Esophagus muscularis mucosa (tissue), 4 donors: ENCODE measurements around the gene CCDC9B. TPM values are rescaled to one million over a fixed set of nuclear protein-coding genes. Genes with fewer than 3 reads are reported as not detected.

Source experiments
- DNase-seq: peaks from one replicate; pipeline ENCODE4 v3.0.0-alpha.2; 2017; ENCODE audit errors: extremely low spot score
- H3K27ac ChIP-seq, 4 donors: fragments of 200-600 bp; sonication (generic); replicated peaks in 1 of 4; 1 replicate in 3 of 4; 2 replicates in 1 of 4; pipeline ENCODE4 v1.5.1; 2016 to 2019; ENCODE audit warnings: mild to moderate bottlenecking in 1 of 4
- H3K27me3 ChIP-seq, 4 donors: fragments of 200-600 bp; sonication (generic); one replicate each; pipeline versions ENCODE4 v1.5.1 to v1.6.0; 2016 to 2019
- H3K36me3 ChIP-seq, 4 donors: fragments of 200-600 bp; sonication (generic); one replicate each; pipeline ENCODE4 v1.5.1; 2016 to 2019
- H3K4me1 ChIP-seq, 4 donors: fragments of 200-600 bp; sonication (generic); one replicate each; pipeline ENCODE4 v1.5.1; 2016 to 2019
- H3K4me3 ChIP-seq, 4 donors: fragments of 200-600 bp; sonication (generic); 1 replicate in 2 of 4; 2 replicates in 2 of 4; pipeline ENCODE4 v1.5.1; 2016 to 2019; ENCODE audit warnings: mild to moderate bottlenecking in 4 of 4, moderate library complexity in 1 of 4
- H3K9me3 ChIP-seq, 4 donors: fragments of 200-600 bp; sonication (generic); 1 replicate in 3 of 4; 2 replicates in 1 of 4; pipeline ENCODE4 v1.5.1; 2016 to 2019
- CTCF ChIP-seq, 3 experiments: fragments of 200-600 bp in 2 of 3; fragments of 450-650 bp in 1 of 3; sonication (generic) in 2 of 3; IDR thresholded peaks; one replicate each; pipeline ENCODE4 v1.5.1; 2017 to 2019; ENCODE audit warnings: antibody characterized with exemption in 3 of 3, mild to moderate bottlenecking in 2 of 3, moderate library complexity in 1 of 3
- EP300 ChIP-seq: sonication (generic); formaldehyde crosslinking; IDR thresholded peaks from one replicate; pipeline ENCODE4 v1.6.1; 2017; ENCODE audit warnings: antibody characterized with exemption
- POLR2A ChIP-seq: fragments of 450-650 bp; IDR thresholded peaks from one replicate; pipeline ENCODE4 v1.6.1; 2017; ENCODE audit warnings: antibody characterized with exemption, moderate library complexity, mild to moderate bottlenecking, low read depth
- POLR2AphosphoS5 ChIP-seq, 2 donors: sonication (generic); formaldehyde crosslinking; IDR thresholded peaks; one replicate each; pipeline ENCODE4 v1.6.1; 2017; ENCODE audit warnings: antibody characterized with exemption in 2 of 2
- WGBS: methylation state at CpG from one replicate; pipeline ENCODE4 v1.1.5; 2018; 5-methylcytosine and 5-hydroxymethylcytosine counted together
- intact Hi-C: fragments of 100-400 bp; cut with DNase I; formaldehyde crosslinking; loops from one replicate; pipeline ENCODE4 v1.15.1; 2023
- total RNA-seq, 4 donors: library from RNA; depleted of rRNA; stranded (reverse); fragments of >200 nt; gene quantifications; one replicate each; pipeline versions ENCODE4 v1.1.0 to v1.2.1, GENCODE V29; 2016

Gene CCDC9B
- total RNA-seq, 4 donors from 2014 or later: 22.9 to 82.6 (median 56.3) TPM

DNA sequence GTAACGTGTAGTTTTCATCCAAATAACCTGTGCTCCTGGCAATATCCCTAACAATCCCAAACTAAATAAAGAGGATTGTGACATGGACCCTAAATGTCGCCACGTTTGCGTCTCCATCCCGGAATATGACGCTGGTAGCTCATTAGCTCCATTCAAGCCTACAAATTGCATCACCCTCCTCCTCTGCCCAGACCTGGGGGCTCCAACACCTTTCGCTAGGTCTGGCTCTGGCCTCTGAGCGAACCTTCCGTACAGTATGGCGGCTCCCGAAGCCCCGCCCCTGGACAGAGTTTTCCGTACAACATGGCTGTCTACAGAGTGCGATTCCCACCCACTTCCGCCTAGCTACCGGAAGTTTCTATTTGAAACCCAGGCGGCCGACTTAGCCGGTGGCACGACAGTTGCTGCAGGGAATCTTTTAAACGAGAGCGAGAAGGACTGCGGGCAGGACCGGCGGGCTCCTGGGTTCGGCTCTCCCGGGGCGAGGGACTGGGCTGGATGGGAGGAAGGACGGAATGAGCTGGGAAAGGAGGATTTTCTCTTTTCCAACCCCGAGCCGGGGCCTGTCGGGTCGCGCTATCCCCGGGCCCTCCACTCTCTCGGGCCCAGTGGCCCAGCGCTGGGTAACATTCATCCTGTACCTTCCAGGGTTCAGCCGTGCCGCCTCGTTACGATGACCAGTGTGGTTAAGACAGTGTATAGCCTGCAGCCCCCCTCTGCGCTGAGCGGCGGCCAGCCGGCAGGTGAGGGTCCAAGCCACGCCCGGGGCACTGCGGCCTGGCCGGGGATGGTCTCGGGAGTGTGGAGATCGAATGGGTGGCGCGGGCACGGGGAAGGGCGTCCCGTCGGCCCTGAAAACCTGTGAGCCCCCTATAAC, 42.1 kb upstream of the CCDC9B start, which contains the start of gene KNSTRN:
Gene KNSTRN, plus strand, starts transcription at position 142 of the 877 bp plus-strand sequence. Its CDS starts 115 bp downstream, at position 257.
- H3K36me3 ChIP-seq: peaks cover 5 to 20% (median 15%) of the 10 kb centered on the region in 4 donors
- H3K9me3 ChIP-seq: no peaks in the 10 kb centered on the region
- WGBS: 6% methylated on average over 38 of the region's 57 CpGs
- H3K4me3 ChIP-seq: peak within 1 kb of the TSS; percentile 71 to 88 (median 78)
- H3K27me3 ChIP-seq: no peaks in the 10 kb centered on the region
- peak within 1 kb of the TSS in 3 of 4 donors; percentile 19 to 65 (median 50) for H3K27ac ChIP-seq
- TF ChIP-seq POLR2AphosphoS5 (IDR thresholded peaks at IDR 0.05) (peak in 1 of 2 donors; percentile 80), CTCF (IDR thresholded peaks at IDR 0.05) (no peak)
- intact Hi-C loops: no loop called here
- peak; percentile 96 for DNase-seq
- H3K4me1 ChIP-seq: peaks cover 16 to 24% (median 22%) of the 10 kb centered on the region in 4 donors

DNA sequence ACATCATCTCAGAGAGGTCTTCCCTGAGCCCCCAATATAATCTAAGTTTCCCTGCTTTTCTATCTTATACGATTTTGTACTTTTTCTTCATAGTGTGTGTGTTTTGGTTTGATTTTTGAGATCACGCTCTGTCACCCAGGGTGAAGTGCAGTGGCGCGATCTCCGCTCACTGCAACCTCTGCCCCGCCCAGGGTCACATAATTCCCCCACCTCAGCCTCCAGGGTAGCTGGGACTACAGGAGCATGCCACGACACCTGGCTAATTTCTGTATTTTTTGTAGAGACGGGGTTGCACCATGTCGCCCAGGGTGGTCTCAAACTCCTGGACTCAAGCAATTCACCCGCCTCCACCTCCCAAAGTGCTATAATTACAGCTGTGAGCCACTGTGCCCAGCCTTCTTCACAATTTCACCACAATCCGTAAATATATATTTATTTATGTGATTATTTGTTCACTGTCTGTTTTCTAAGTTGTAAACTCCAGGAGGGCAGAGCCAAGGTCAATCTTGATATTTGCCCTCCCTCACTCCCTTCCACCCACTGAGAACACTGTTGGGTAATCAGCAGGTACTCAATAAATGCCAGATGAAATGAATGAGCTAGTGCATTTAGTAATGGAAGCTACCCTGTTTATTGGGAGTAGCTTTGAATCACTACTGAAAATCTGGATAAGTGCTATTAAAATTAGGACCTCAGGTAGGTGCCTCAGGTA, 41.2 kb upstream of the CCDC9B start:
- Histone ChIP-seq H3K36me3 (peaks cover 4 to 12% (median 7%) of the 10 kb centered on the region in 4 donors), H3K4me3 (peak overlapping the region; percentile 71 to 88 (median 78)), H3K9me3 (no peaks in the 10 kb centered on the region), H3K4me1 (peaks cover 16 to 24% (median 22%) of the 10 kb centered on the region in 4 donors), H3K27ac (no peak overlapping the region), H3K27me3 (no peaks in the 10 kb centered on the region)
- intact Hi-C loops: no loop called here
- no peak for DNase-seq
- TF ChIP-seq CTCF (IDR thresholded peaks at IDR 0.05) (no peak), POLR2A (no peak), POLR2AphosphoS5 (IDR thresholded peaks at IDR 0.05) (no peak)
- WGBS: 92% methylated on average over 11 of the region's 11 CpGs

DNA sequence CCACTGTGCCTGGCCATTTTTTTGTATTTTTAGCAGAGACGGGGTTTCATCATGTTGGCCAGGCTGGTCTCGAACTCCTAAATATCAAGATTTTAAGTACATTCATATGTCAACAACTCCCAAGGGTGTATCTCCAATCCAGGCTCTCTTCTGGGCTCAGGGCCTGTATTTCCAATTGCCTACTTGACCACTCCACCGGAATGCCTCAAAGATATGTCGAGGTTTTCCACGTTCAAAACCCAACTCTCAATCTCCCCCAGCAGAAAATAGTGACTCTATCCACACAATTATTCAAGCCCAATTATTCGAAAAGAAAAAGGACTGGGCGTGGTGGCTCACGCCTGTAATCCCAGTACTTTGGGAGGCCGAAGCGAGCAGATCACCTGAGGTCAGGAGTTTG, 39.9 kb upstream of the CCDC9B start:
- H3K9me3 ChIP-seq: no peaks in the 10 kb centered on the region
- peaks cover 16 to 24% (median 22%) of the 10 kb centered on the region in 4 donors for H3K4me1 ChIP-seq
- H3K4me3 ChIP-seq: no peak overlapping the region
- H3K27ac ChIP-seq: no peak overlapping the region
- 99% methylated on average over 10 of the region's 10 CpGs for WGBS
- H3K27me3 ChIP-seq: no peaks in the 10 kb centered on the region
- peaks cover 0 to 4% (median 0%) of the 10 kb centered on the region in 4 donors for H3K36me3 ChIP-seq
- no peak for DNase-seq
- intact Hi-C loops: no loop called here
- TF ChIP-seq EP300: no peak
- no peak for TF ChIP-seq POLR2AphosphoS5 (IDR thresholded peaks at IDR 0.05)
- no peak for TF ChIP-seq POLR2A
- TF ChIP-seq CTCF (IDR thresholded peaks at IDR 0.05): no peak

DNA sequence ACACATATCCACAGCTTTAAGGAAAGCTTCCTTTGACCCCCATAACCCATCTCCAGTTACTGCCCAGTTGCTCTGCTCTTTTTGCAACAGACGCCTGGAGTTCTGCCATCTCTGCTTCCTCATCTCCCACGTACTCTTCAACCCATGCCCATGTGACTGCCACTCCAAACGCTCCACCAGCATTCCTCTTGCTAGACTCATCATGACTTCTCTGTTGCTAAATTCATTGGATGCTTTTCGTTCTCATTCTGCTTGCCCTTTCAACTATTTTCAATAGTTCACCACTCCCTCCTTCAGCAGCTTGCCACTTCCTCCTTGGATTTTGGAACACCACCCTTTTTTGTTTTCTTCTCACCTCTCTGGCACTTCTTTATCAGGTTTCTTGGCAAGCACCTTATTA, 39.1 kb upstream of the CCDC9B start:
- intact Hi-C loops: no loop called here
- peak overlapping the region in 1 of 4 donors; percentile 23 for H3K27ac ChIP-seq

DNA sequence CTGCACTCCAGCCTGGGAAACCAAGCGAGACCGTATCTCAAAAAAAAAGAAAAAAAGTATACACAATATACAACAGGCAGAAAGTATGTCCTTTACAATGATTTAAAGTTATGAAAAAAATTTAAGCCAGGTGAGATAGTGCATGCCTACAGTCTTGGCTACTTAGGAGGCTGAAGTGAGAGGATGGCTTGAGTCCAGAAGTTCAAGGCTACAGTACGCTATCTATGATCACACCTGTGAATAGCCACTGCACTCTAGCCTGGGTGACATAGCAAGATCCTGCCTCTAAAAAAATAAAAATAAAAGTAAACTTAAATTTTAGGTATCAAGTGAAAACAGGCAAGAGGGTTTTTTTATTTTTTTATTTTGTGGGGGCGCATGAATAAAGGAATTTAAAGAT, 38.6 kb upstream of the CCDC9B start:
- WGBS: 93% methylated on average over 4 of the region's 4 CpGs
- H3K27ac ChIP-seq: peak overlapping the region in 1 of 4 donors; percentile 14
- no peaks in the 10 kb centered on the region for H3K27me3 ChIP-seq

More for the DNA sequence above, 39.1 kb upstream of the CCDC9B start:
- peaks cover 16 to 24% (median 22%) of the 10 kb centered on the region in 4 donors for H3K4me1 ChIP-seq
- peak in 1 of 2 donors; percentile 11 for TF ChIP-seq POLR2AphosphoS5 (IDR thresholded peaks at IDR 0.05)
- no peak for TF ChIP-seq POLR2A
- no peaks in the 10 kb centered on the region for H3K27me3 ChIP-seq
- 17% methylated on average over 4 of the region's 4 CpGs for WGBS
- H3K9me3 ChIP-seq: no peaks in the 10 kb centered on the region
- DNase-seq: no peak
- no peaks in the 10 kb centered on the region for H3K36me3 ChIP-seq
- no peak overlapping the region for H3K4me3 ChIP-seq

More for the DNA sequence above, 38.6 kb upstream of the CCDC9B start:
- DNase-seq: no peak
- intact Hi-C loops: no loop called here
- no peak overlapping the region for H3K4me3 ChIP-seq
- peaks cover 16 to 24% (median 22%) of the 10 kb centered on the region in 4 donors for H3K4me1 ChIP-seq
- TF ChIP-seq POLR2A (no peak), POLR2AphosphoS5 (IDR thresholded peaks at IDR 0.05) (no peak), CTCF (IDR thresholded peaks at IDR 0.05) (no peak), EP300 (no peak)
- H3K9me3 ChIP-seq: no peaks in the 10 kb centered on the region
- H3K36me3 ChIP-seq: no peaks in the 10 kb centered on the region
